HCT116 (cell line): ENCODE results near the gene PCSK6. TPM values are rescaled to one million over a fixed set of nuclear protein-coding genes. Genes with fewer than 3 reads are reported as not detected.

Experiments used
- ATAC-seq: fragments of 200-7000 bp; cut with Tn5 transposase; 2 replicates; pipeline ENCODE4 v1.9.1; 2020; ENCODE audit warnings: mild to moderate bottlenecking, moderate library complexity
- BruUV-seq: library from RNA; stranded (reverse); fragments of 400-500 nt; replicated peaks from 2 replicates; lab custom pipeline; 2021; lab: Mats Ljungman, UMichigan
- CTCF ChIA-PET: fragments of 300-600 bp; sonication (Branson Sonifier 250); formaldehyde crosslinking; loops from one replicate; lab custom pipeline; 2021; ENCODE audit warnings: antibody characterized with exemption; lab: Charles Lee
- POLR2A ChIA-PET: fragments of 300-600, 350-600 bp; sonication (Branson Sonifier 250); formaldehyde crosslinking; loops from one replicate; lab custom pipeline; 2021; ENCODE audit warnings: antibody characterized with exemption; lab: Charles Lee
- RAD21 ChIA-PET, 2 experiments: fragments of 300-600 bp; sonication (Branson Sonifier 250); formaldehyde crosslinking; loops; one replicate each; lab custom pipeline; 2023; ENCODE audit warnings: low total read pairs in 2 of 2; ENCODE audit not compliant: uncharacterized antibody in 2 of 2, unreplicated experiment in 2 of 2, low non-redundant PET in 1 of 2; lab: Charles Lee
- DNase-seq: peaks from one replicate; pipeline ENCODE4 v3.0.0-alpha.2; 2010; ENCODE audit warnings: low read depth, low spot score
- H2AFZ ChIP-seq: fragments of 200-600 bp; shearing (Covaris generic), sonication (generic); 2 replicates; pipeline ENCODE4 v1.6.1; 2017; ENCODE audit warnings: low read depth, mixed run types, mixed read lengths, antibody characterized with exemption, low read length; ENCODE audit not compliant: poor library complexity, severe bottlenecking
- H3K27ac ChIP-seq: 2 replicates; pipeline ENCODE4 v1.5.1; 2012; ENCODE audit warnings: low read depth, low read length
- H3K27me3 ChIP-seq: fragments of 200-600 bp; sonication (generic); 2 replicates; pipeline ENCODE4 v1.6.1; 2016; ENCODE audit warnings: mixed run types, low read length, mixed read lengths; ENCODE audit not compliant: insufficient read depth
- H3K36me3 ChIP-seq, 2 experiments: fragments of 200-500 bp in 1 of 2; fragments of 200-600 bp in 1 of 2; sonication (Bioruptor generic) in 1 of 2; sonication (generic) in 1 of 2; 2 replicates each; pipeline versions ENCODE4 v1.5.1 to v1.6.1; 2014 to 2016; ENCODE audit warnings: low read length in 2 of 2, inconsistent platforms in 1 of 2, mixed read lengths in 1 of 2, mixed run types in 1 of 2; ENCODE audit not compliant: insufficient read depth in 2 of 2, control insufficient read depth in 1 of 2
- H3K4me1 ChIP-seq, 2 experiments: fragments of 200-600 bp in 1 of 2; sonication (generic) in 1 of 2; 2 replicates each; pipeline versions ENCODE4 v1.5.1 to v1.6.1; 2012 to 2017; ENCODE audit warnings: low read length in 2 of 2, inconsistent platforms in 1 of 2, mild to moderate bottlenecking in 1 of 2, mixed read lengths in 1 of 2, mixed run types in 1 of 2, moderate library complexity in 1 of 2; ENCODE audit not compliant: insufficient read depth in 2 of 2, control insufficient read depth in 1 of 2
- H3K4me2 ChIP-seq: fragments of 200-600 bp; sonication (generic); 2 replicates; pipeline ENCODE4 v1.6.1; 2017; ENCODE audit warnings: mixed run types, low read length, mixed read lengths
- H3K4me3 ChIP-seq, 2 experiments: fragments of 200-600 bp in 1 of 2; sonication (generic) in 1 of 2; replicated peaks in 1 of 2; 2 replicates each; pipeline ENCODE4 v1.5.1; 2011 to 2016; ENCODE audit warnings: low read length in 2 of 2, control low read depth in 1 of 2, low read depth in 1 of 2, mild to moderate bottlenecking in 1 of 2, mixed read lengths in 1 of 2, mixed run types in 1 of 2
- H3K79me2 ChIP-seq: fragments of 200-600 bp; sonication (generic); 2 replicates; pipeline ENCODE4 v1.6.1; 2017; ENCODE audit warnings: mild to moderate bottlenecking, mixed run types, low read length, moderate library complexity, mixed read lengths; ENCODE audit not compliant: insufficient read depth
- H3K9ac ChIP-seq: fragments of 200-600 bp; sonication (generic); 2 replicates; pipeline ENCODE4 v1.6.1; 2016; ENCODE audit warnings: low read length, mixed read lengths
- H3K9me2 ChIP-seq: fragments of 200-600 bp; sonication (generic), shearing (Covaris generic); 2 replicates; pipeline ENCODE4 v1.6.1; 2017; ENCODE audit warnings: mixed run types, mild to moderate bottlenecking, moderate library complexity; ENCODE audit not compliant: insufficient read depth
- H3K9me3 ChIP-seq, 2 experiments: fragments of 200-500 bp in 1 of 2; fragments of 200-600 bp in 1 of 2; sonication (Bioruptor generic) in 1 of 2; sonication (generic) in 1 of 2; 2 replicates each; pipeline ENCODE4 v1.6.1; 2014 to 2017; ENCODE audit warnings: low read length in 2 of 2, mixed read lengths in 2 of 2, inconsistent platforms in 1 of 2, low read depth in 1 of 2, mild to moderate bottlenecking in 1 of 2, mixed run types in 1 of 2, moderate library complexity in 1 of 2; ENCODE audit not compliant: control insufficient read depth in 1 of 2, insufficient read depth in 1 of 2
- H4K20me1 ChIP-seq: fragments of 200-600 bp; sonication (generic), shearing (Covaris generic); 2 replicates; pipeline ENCODE4 v1.6.1; 2017; ENCODE audit warnings: mixed run types, mild to moderate bottlenecking, moderate library complexity; ENCODE audit not compliant: insufficient read depth
- ATF3 ChIP-seq: IDR thresholded peaks from 2 replicates; pipeline ENCODE4 v1.6.1; 2012
- CEBPB ChIP-seq: IDR thresholded peaks from 2 replicates; pipeline ENCODE4 v1.6.1; 2012; ENCODE audit warnings: low read depth
- ELF1 ChIP-seq: IDR thresholded peaks from 2 replicates; pipeline ENCODE4 v1.6.1; 2012; ENCODE audit warnings: low read depth, borderline replicate concordance
- FOSL1 ChIP-seq: IDR thresholded peaks from 2 replicates; pipeline ENCODE4 v1.6.1; 2012; ENCODE audit warnings: low read depth
- JUND ChIP-seq: IDR thresholded peaks from 2 replicates; pipeline ENCODE4 v1.6.1; 2012
- MAX ChIP-seq: IDR thresholded peaks from 2 replicates; pipeline ENCODE4 v1.6.1; 2012
- POLR2A ChIP-seq: IDR thresholded peaks from 2 replicates; pipeline ENCODE4 v1.7.0; 2011; ENCODE audit warnings: borderline replicate concordance; ENCODE audit not compliant: insufficient read depth, insufficient read length; ENCODE audit errors: extremely low read depth
- POLR2AphosphoS5 ChIP-seq: IDR thresholded peaks from 2 replicates; pipeline ENCODE4 v1.6.1; 2011; ENCODE audit warnings: mild to moderate bottlenecking, low read depth, low read length, moderate library complexity
- RAD21 ChIP-seq: IDR thresholded peaks from 2 replicates; pipeline ENCODE4 v1.6.1; 2012; ENCODE audit warnings: low read depth, mild to moderate bottlenecking
- SIN3A ChIP-seq: IDR thresholded peaks from 2 replicates; pipeline ENCODE4 v1.6.1; 2012; ENCODE audit warnings: low read depth
- SP1 ChIP-seq: IDR thresholded peaks from 2 replicates; pipeline ENCODE4 v1.6.1; 2012; ENCODE audit warnings: low read depth
- TCF7L2 ChIP-seq: IDR thresholded peaks from 2 replicates; pipeline ENCODE4 v1.7.0; 2011; ENCODE audit warnings: borderline replicate concordance, inconsistent platforms; ENCODE audit not compliant: insufficient read depth, insufficient read length; ENCODE audit errors: extremely low read depth
- YY1 ChIP-seq: IDR thresholded peaks from 2 replicates; pipeline ENCODE4 v1.6.1; 2011; ENCODE audit warnings: low read length, low read depth, moderate library complexity, mild to moderate bottlenecking; ENCODE audit not compliant: insufficient replicate concordance; ENCODE audit errors: extremely low read depth
- ZFX ChIP-seq: fragments of 450-650 bp; IDR thresholded peaks from 2 replicates; pipeline ENCODE4 v1.6.1; 2017
- intact Hi-C: fragments of 100-400 bp; cut with micrococcal nuclease; formaldehyde crosslinking; loops from 2 replicates; pipeline ENCODE4 v1.10.0; 2022
- total RNA-seq: library from RNA; stranded (reverse); gene quantifications from one replicate; pipeline ENCODE4 v1.2.1, GENCODE V29; 2021; ENCODE audit not compliant: unreplicated experiment
- TF ChIP-seq, protein P1 (sequence below): IDR thresholded peaks from 2 replicates; pipeline ENCODE4 v1.6.1; 2012; ENCODE audit warnings: low read depth

PCSK6 gene
- total RNA-seq, 1 experiment from 2014 or later, result 13.5 TPM

DNA sequence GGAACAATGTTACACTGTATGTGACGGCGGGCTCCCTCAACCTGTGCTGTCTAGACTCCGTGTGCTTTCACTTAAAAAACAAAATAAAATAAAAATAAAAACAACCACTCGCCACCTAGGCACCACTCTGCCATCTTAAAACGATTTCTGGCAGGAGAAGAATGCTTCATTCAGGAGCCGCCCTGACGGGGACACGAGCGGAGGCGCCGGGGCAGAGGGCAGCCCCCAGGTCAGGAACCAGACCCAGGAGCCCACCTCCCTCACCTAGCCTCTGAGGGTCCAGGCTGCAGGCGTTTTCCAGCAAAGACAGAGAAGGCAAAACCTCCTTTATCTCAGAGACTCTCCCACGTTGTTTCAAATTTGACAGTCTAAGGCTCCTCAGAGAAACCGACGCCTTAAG, 109.4 kb downstream of the PCSK6 start:
- Histone ChIP-seq H2AFZ (no peak overlapping the region), H3K36me3 (no peaks in the 10 kb centered on the region), H3K9ac (no peak overlapping the region), H4K20me1 (no peaks in the 10 kb centered on the region), H3K27ac (no peak overlapping the region), H3K4me1 (no peaks in the 10 kb centered on the region), H3K9me3 (no peaks in the 10 kb centered on the region), H3K27me3 (no peaks in the 10 kb centered on the region), H3K79me2 (no peaks in the 10 kb centered on the region), H3K4me2 (no peak overlapping the region), H3K4me3 (no peak overlapping the region), H3K9me2 (no peaks in the 10 kb centered on the region)
- POLR2A ChIA-PET, result no interaction called here
- BruUV-seq, result no TSS peak
- intact Hi-C loops, result no loop called here
- RAD21 ChIA-PET, result no interaction called here
- DNase-seq (no peak), ATAC-seq (no peak)
- TF ChIP-seq RAD21, result no peak
- TF ChIP-seq JUND, result no peak
- TF ChIP-seq ATF3, result no peak
- no peak for TF ChIP-seq TCF7L2
- CTCF ChIA-PET, result no interaction called here

- ATAC-seq (no peak), DNase-seq (no peak)
- H3K27ac ChIP-seq, result no peak overlapping the region
- H2AFZ ChIP-seq, result no peak overlapping the region
- ChIA-PET POLR2A (no interaction called here), RAD21 (no interaction called here)
- no peak overlapping the region for H3K9ac ChIP-seq
- H3K27me3 ChIP-seq, result no peaks in the 10 kb centered on the region
- H3K4me2 ChIP-seq, result no peak overlapping the region
- no peak overlapping the region for H3K4me3 ChIP-seq
- H3K4me1 ChIP-seq, result no peaks in the 10 kb centered on the region
- intact Hi-C loops, result no loop called here
- BruUV-seq, result no TSS peak
- no peaks in the 10 kb centered on the region for H3K36me3 ChIP-seq
- no peaks in the 10 kb centered on the region for H3K9me2 ChIP-seq
- no peaks in the 10 kb centered on the region for H3K9me3 ChIP-seq
- no peak for TF ChIP-seq JUND
- no peak for TF ChIP-seq YY1
- no peak for TF ChIP-seq FOSL1
- TF ChIP-seq POLR2AphosphoS5, result no peak
- TF ChIP-seq, protein P1, sequence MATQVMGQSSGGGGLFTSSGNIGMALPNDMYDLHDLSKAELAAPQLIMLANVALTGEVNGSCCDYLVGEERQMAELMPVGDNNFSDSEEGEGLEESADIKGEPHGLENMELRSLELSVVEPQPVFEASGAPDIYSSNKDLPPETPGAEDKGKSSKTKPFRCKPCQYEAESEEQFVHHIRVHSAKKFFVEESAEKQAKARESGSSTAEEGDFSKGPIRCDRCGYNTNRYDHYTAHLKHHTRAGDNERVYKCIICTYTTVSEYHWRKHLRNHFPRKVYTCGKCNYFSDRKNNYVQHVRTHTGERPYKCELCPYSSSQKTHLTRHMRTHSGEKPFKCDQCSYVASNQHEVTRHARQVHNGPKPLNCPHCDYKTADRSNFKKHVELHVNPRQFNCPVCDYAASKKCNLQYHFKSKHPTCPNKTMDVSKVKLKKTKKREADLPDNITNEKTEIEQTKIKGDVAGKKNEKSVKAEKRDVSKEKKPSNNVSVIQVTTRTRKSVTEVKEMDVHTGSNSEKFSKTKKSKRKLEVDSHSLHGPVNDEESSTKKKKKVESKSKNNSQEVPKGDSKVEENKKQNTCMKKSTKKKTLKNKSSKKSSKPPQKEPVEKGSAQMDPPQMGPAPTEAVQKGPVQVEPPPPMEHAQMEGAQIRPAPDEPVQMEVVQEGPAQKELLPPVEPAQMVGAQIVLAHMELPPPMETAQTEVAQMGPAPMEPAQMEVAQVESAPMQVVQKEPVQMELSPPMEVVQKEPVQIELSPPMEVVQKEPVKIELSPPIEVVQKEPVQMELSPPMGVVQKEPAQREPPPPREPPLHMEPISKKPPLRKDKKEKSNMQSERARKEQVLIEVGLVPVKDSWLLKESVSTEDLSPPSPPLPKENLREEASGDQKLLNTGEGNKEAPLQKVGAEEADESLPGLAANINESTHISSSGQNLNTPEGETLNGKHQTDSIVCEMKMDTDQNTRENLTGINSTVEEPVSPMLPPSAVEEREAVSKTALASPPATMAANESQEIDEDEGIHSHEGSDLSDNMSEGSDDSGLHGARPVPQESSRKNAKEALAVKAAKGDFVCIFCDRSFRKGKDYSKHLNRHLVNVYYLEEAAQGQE, result no peak
- no peak for TF ChIP-seq SP1
- no peak for TF ChIP-seq ELF1
- no peak for TF ChIP-seq RAD21
- no peak for TF ChIP-seq SIN3A
- no peak for TF ChIP-seq POLR2A
- TF ChIP-seq CEBPB, result no peak
- TF ChIP-seq MAX, result no peak
- no peak for TF ChIP-seq ZFX
- no peak for TF ChIP-seq TCF7L2
- no peak for TF ChIP-seq ATF3
- TF ChIP-seq, all 23 proteins: peak for 0
- H4K20me1 ChIP-seq, result no peaks in the 10 kb centered on the region
- CTCF ChIA-PET, result no interaction called here
- H3K79me2 ChIP-seq, result no peaks in the 10 kb centered on the region
These were observed 109.9 kb downstream of the PCSK6 start for GRCh38 chr15:101379647-101380046.
